HUES48 (cell line): ENCODE data around the gene KLHL29.

Source experiments
- H3K27ac ChIP-seq: one replicate; pipeline ENCODE4 v1.7.0; 2013; ENCODE audit warnings: low read depth, low read length, inconsistent platforms
- H3K27me3 ChIP-seq: 2 replicates; pipeline ENCODE4 v1.6.1; 2013; ENCODE audit warnings: mild to moderate bottlenecking, low read length; ENCODE audit not compliant: control insufficient read depth, insufficient read depth
- H3K36me3 ChIP-seq: 2 replicates; pipeline ENCODE4 v1.6.1; 2013; ENCODE audit warnings: low read length; ENCODE audit not compliant: control insufficient read depth, insufficient read depth
- H3K4me1 ChIP-seq: 2 replicates; pipeline ENCODE4 v1.6.1; 2013; ENCODE audit warnings: mild to moderate bottlenecking, low read length; ENCODE audit not compliant: control insufficient read depth, insufficient read depth
- H3K4me3 ChIP-seq: 2 replicates; pipeline ENCODE4 v1.5.1; 2013; ENCODE audit warnings: mild to moderate bottlenecking, low read depth, low read length
- H3K9ac ChIP-seq: 2 replicates; pipeline ENCODE4 v1.6.1; 2013; ENCODE audit warnings: mild to moderate bottlenecking, low read depth, low read length, moderate library complexity
- H3K9me3 ChIP-seq: 2 replicates; pipeline ENCODE4 v1.6.1; 2013; ENCODE audit warnings: low read length; ENCODE audit not compliant: control insufficient read depth, insufficient read depth

The KLHL29 gene

DNA sequence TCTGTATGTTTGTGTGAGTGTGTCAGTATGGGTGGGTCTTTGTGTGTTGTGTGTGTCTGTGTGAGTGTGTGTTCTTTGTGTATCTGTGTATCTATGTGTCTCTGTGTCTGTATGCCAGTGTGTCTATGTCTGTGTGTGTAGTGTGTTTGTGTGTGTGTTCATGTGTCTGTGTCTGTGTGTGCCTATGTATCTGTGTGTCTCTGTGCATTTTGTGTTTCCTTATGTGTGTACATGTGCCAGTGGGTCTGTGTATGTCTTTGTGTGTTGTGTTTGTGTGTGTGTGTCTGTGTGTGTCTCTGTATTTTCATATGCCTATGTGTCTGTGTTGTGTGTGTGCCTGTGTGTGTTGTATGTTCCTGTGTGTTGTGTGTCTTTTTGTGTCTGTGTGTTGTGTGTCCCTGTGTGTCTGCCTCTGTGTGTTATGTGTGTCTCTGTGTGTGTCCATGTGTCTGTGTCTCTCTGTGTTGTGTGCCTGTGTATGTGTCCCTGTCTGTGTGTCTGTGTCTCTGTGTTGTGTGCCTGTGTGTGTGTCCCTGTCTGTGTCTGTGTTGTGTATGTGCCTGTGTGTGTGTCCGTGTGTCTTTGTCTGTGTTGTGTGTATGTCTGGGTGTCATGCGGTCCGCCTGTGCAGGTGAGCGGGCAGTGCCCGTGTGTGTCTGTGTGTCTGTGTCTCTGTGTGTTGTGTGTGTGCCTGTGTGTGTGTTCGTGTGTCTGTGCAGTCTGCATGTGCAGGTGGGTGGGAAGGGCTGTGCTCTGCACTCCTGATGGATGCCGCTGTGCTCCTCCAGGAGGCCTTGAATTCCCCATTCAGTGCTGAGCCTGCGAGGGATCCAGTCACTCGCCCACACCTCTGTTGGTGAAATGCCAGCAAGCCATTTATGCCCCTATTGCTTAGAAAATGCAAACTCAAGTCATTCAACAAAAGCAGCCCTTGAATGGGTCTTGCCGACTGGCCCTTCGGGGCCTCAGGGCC lies 37.4 kb downstream of the KLHL29 start:
- Histone ChIP-seq H3K27me3 (no peaks in the 10 kb centered on the region), H3K27ac (no peak overlapping the region), H3K4me3 (no peak overlapping the region), H3K9ac (no peak overlapping the region), H3K9me3 (no peaks in the 10 kb centered on the region), H3K36me3 (no peaks in the 10 kb centered on the region), H3K4me1 (peaks cover 15% of the 10 kb centered on the region; the same call in 1 of the 2 replicates)

DNA sequence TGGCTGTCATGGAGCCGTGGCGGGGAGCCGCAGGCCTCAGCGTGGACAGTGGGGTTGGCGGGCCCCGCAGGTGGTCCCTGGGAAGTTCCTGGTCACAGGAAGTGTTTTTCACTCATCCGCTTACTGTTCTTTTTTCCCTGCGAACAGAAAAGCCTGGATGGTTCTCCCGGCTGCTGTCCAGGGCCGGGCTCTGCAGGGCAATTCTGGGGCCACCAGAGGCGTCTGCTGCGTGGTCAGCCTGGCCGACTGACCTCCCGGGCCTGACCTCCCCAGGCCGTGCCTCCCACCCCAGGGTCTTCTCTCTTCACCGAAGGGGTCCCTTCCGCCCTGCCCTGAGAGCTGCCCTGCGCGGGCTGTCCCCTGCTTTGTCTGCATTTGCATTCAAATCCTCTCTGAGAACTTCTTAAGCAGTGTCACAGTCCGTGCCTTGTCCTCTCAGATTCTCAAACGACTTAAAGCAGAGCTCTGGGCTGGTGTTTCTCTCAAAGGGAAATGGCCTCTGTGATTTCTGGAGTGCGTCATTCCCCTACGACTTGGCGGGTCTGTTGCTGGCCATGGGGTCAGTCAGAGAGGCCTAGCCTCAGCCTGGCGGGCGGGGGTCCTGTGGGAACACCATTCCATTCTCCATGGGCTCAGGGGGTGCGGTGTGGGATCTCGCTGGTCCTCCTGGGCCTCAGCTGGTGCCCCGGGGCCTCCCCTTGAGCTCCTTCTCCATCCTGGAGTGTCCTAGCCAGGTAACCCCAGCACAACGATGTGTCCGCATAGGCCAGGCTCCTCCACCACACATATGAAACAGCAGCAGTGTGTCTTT lies 38.3 kb downstream of the KLHL29 start:
- Histone ChIP-seq H3K9me3 (no peaks in the 10 kb centered on the region), H3K4me1 (peaks cover 13% of the 10 kb centered on the region; the same call in 1 of the 2 replicates), H3K9ac (no peak overlapping the region), H3K27ac (peak overlapping the region; percentile 33), H3K36me3 (no peaks in the 10 kb centered on the region), H3K4me3 (no peak overlapping the region), H3K27me3 (no peaks in the 10 kb centered on the region)

DNA sequence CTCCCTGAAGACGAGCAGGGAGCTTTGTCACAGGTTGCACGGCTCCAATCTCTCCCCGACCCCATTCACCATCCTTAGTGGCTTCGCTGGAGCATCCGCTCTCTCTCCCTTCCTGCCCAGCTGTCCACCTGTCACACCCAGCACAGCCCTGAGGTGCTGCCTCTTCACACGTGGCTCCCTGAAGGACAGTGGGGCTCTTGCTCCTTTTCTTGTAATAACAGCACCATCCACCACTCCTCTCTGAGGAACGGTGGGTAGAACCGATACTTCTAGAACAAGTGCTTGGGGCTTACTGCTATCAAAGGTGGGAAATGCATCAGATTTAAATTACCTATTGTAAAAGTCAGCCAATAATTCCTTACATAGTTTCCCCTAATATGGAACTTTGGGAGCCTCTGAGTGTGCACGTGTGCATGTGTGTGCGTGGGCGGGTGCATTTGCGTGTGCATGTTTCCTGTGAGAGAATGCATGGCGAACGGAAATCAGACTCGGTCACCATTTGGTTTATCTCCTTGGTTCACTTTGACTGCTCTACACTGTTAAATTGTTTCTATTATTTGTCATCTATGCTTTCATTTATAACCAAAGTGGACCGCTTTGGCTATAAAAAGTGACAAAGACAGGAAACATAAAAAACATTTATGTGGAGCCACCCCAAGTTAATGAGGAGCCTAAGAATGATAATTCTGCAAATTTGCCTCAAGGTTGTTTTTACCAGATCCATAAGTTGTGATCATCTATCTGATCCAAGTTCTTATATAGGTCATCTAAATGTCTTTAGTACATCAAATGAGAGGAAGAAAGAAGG lies 39.1 kb downstream of the KLHL29 start:
- H3K27me3 ChIP-seq, result no peaks in the 10 kb centered on the region
- no peak overlapping the region for H3K27ac ChIP-seq

DNA sequence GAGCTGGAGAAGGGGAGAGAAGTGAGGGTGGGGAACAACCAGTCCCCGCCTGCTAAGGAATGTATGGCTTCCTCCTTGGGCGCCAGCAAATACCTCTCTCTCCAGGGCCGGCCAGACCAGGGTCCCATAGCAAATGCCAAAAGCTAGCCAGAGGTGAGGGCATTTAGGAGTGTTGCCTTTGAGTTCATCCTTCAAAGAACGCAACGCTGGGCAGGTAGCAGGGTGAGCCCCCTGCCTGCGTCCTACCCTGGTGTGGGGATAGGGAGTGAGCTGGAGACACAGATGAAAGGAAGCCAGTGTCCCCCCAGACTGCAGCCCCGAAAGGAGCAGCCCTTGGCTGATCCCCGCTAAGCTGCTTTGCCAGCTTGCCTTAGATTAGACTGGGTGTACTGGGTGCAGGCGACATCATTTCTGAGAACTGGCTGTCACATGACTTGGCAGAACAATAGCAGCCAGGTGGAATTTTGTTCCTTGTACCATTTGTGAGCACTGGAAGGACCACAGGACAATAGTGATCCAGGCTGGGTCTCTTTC lies 40.4 kb downstream of the KLHL29 start:
- Histone ChIP-seq H3K27ac (no peak overlapping the region), H3K36me3 (no peaks in the 10 kb centered on the region), H3K27me3 (no peaks in the 10 kb centered on the region), H3K9ac (no peak overlapping the region), H3K9me3 (no peaks in the 10 kb centered on the region), H3K4me3 (no peak overlapping the region), H3K4me1 (peaks cover 7% of the 10 kb centered on the region; the same call in 1 of the 2 replicates)

More for the DNA sequence above, 39.1 kb downstream of the KLHL29 start:
- H3K9me3 ChIP-seq, result no peaks in the 10 kb centered on the region
- peaks cover 7% of the 10 kb centered on the region; the same call in 1 of the 2 replicates for H3K4me1 ChIP-seq
- no peak overlapping the region for H3K9ac ChIP-seq
- H3K36me3 ChIP-seq, result no peaks in the 10 kb centered on the region
- no peak overlapping the region for H3K4me3 ChIP-seq

DNA sequence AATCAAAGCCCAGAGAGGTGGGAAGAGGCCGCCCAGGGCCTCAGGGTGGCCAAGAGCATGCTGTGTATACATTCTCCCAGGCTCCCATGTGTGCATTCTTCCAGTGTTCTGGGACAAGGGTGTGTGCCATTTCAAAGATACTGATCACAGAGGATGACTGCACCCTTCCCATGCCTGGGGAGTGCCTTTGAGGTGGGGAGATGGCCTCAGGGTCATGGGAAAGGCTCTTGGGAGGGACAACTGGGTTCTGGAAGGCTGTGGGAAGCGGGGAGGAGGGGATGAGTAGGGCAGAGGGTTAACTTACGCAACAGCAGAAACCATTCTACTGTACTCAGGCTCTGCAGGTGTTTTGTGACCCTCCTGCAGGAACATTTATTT lies 40.9 kb downstream of the KLHL29 start:
- H3K27me3 ChIP-seq, result no peaks in the 10 kb centered on the region
- H3K27ac ChIP-seq, result no peak overlapping the region
- H3K4me3 ChIP-seq, result no peak overlapping the region
- no peaks in the 10 kb centered on the region for H3K9me3 ChIP-seq
- H3K4me1 ChIP-seq, result peaks cover 7% of the 10 kb centered on the region; the same call in 1 of the 2 replicates
- no peak overlapping the region for H3K9ac ChIP-seq
- no peaks in the 10 kb centered on the region for H3K36me3 ChIP-seq

DNA sequence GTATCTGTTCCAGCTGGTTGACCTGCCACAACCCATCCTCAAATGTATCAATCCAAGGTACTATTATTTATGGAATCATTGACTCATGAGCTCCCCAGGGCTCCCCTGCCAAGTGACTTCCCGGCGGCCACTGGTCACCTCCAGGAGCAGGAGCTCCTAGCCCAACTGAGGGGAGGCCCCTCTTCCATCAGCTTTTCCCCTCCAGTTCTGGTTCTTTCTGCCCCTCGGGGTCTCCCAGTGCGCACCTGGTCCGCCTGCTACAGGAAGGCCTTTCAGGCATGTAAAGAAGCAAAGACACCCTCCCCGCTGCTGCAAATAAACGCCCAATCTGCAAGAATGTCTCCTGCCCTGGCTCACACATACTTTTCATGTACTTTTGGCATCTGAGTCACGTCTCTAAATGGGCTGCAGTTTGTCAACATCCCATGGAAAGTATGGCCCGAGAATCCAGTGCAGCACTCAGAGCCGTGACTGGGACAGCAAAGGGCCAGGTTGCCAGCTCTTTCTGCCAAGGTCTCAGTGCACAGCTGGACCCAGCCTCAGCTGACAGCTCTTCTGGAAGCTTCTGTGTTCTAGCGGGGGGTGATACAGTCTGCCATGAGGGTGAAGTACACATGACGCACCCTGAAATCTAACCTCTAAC lies 41.4 kb downstream of the KLHL29 start:
- Histone ChIP-seq H3K27me3 (no peaks in the 10 kb centered on the region), H3K27ac (no peak overlapping the region), H3K9ac (no peak overlapping the region)

DNA sequence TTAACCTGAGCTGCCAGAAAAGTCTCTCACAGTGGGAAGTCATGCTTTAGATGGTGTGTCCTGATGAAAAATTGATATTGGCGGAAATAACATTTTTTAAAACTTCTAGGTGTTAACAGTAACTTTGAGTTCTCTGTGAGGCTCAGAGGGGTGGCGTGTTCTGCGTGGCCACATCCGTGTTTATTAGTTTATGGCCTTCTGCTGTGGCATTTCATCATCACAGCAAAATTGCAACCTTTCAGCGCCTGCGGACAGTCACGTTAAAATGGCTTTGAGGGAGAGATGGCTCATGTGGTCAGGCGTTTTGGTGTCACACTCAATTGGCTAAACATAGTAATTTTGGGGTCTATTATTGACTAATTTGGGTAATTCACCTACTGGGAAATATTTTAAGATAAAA lies 42.4 kb downstream of the KLHL29 start:
- Histone ChIP-seq H3K36me3 (no peaks in the 10 kb centered on the region), H3K4me1 (peaks cover 7% of the 10 kb centered on the region; the same call in 1 of the 2 replicates), H3K27ac (no peak overlapping the region), H3K9ac (no peak overlapping the region), H3K9me3 (no peaks in the 10 kb centered on the region), H3K4me3 (no peak overlapping the region), H3K27me3 (no peaks in the 10 kb centered on the region)

More for the DNA sequence above, 41.4 kb downstream of the KLHL29 start:
- Histone ChIP-seq H3K4me3 (no peak overlapping the region), H3K4me1 (peaks cover 7% of the 10 kb centered on the region; the same call in 1 of the 2 replicates), H3K9me3 (no peaks in the 10 kb centered on the region), H3K36me3 (no peaks in the 10 kb centered on the region)

DNA sequence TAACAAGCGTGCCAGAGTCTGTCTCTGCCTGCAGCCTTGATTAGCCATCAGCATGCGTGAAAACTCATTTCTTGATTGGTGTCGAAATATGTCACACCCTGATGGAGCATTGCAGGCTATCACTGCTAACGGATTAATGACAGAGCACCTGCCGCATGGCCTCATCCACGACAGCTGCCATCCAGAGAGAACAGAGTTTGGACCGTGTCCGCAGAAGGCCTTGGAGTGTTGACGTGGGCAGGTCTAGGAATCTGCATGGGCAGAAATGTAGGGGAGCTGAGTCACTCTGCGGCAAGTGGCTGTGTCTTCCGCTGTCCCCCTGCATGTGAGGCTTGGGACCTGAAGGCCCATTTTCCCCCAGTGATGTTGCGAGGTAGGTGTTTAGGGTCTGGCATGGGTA lies 43.0 kb downstream of the KLHL29 start:
- Histone ChIP-seq H3K4me1 (peaks cover 5% of the 10 kb centered on the region; the same call in 1 of the 2 replicates), H3K9me3 (no peaks in the 10 kb centered on the region), H3K27ac (no peak overlapping the region), H3K36me3 (no peaks in the 10 kb centered on the region), H3K27me3 (no peaks in the 10 kb centered on the region), H3K9ac (no peak overlapping the region), H3K4me3 (no peak overlapping the region)

DNA sequence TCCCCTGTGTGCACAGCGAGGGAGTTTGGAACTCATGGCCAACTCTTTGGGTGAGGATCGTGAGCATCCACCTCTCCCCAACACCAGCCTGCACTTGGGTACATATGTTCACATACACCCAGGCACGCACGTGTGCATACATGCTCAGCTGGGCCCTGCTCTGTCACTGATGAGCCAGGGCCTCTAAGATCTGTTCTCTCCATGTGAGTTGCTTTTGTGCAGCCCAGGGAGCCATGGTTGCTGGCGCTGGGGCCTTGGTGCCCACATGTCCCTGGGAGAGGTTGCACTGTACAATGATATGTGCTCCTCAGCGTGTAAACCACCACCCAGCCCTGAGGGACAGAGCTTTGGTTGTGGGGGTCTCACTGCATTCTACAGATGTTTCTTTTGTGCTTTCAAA lies 44.1 kb downstream of the KLHL29 start:
- Histone ChIP-seq H3K36me3 (no peaks in the 10 kb centered on the region), H3K9me3 (no peaks in the 10 kb centered on the region), H3K9ac (no peak overlapping the region), H3K4me3 (no peak overlapping the region), H3K27me3 (no peaks in the 10 kb centered on the region), H3K4me1 (peaks cover 5% of the 10 kb centered on the region; the same call in 1 of the 2 replicates), H3K27ac (no peak overlapping the region)

DNA sequence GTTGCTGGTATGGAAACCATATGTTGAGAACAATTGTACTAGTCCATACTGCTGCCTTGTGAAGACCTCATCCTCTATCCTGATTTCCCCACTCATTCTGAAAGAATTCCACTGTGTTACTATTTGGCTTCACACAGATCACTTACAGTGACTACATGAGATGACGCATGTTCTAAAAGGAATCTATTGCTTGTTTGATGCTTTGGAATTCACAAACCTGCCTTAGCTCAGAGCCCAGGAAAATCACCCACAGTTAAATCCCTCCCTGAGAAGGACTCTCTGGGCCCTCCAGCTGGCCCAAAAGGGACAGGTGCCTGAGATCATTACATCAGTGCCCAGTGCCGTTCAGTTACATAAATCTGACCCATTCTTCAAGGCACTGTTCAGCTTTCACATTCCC lies 45.3 kb downstream of the KLHL29 start:
- Histone ChIP-seq H3K9me3 (no peaks in the 10 kb centered on the region), H3K4me1 (peaks cover 2% of the 10 kb centered on the region; the same call in 1 of the 2 replicates), H3K36me3 (no peaks in the 10 kb centered on the region), H3K27ac (no peak overlapping the region), H3K9ac (no peak overlapping the region), H3K4me3 (no peak overlapping the region), H3K27me3 (no peaks in the 10 kb centered on the region)
